ENCODE measurements around the gene XRCC4.

DNA sequence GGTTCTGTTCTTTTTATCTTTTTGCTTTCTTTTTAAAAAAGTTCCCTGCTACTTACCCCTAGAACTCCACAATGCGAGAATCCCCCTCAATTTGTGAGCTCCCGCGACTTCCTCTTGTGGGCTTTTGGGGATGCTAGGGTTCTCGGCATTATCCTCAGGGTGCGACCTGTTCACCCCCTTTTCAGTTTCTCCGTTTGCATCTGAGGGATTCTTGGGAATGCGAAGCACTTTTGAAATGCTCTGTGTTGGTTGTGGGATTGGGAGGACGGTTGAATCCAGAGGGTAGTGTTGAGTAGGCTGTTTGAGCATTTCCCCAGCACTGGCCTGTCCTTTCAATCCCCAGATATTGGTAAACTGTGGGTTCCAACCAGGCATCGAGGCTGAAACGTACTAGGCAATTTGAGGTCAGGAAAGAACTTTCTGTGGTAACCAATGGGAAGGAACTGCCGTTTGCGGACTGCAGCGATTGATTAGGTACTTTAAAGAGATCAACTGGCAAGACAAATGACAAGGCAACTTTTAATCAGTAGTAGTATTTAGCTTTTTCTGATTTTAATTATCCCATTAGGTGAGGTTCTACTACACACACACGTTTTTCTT is 415 bp downstream of the XRCC4 start:
- TF ChIP-seq, protein P1, sequence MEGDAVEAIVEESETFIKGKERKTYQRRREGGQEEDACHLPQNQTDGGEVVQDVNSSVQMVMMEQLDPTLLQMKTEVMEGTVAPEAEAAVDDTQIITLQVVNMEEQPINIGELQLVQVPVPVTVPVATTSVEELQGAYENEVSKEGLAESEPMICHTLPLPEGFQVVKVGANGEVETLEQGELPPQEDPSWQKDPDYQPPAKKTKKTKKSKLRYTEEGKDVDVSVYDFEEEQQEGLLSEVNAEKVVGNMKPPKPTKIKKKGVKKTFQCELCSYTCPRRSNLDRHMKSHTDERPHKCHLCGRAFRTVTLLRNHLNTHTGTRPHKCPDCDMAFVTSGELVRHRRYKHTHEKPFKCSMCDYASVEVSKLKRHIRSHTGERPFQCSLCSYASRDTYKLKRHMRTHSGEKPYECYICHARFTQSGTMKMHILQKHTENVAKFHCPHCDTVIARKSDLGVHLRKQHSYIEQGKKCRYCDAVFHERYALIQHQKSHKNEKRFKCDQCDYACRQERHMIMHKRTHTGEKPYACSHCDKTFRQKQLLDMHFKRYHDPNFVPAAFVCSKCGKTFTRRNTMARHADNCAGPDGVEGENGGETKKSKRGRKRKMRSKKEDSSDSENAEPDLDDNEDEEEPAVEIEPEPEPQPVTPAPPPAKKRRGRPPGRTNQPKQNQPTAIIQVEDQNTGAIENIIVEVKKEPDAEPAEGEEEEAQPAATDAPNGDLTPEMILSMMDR (IDR thresholded peaks at IDR 0.05): no peak
- TF ChIP-seq POLR2A (IDR thresholded peaks at IDR 0.05): no peak
